Epidermal melanocyte (primary cell): ENCODE measurements around the gene PLCXD3.

Experiments
- DNase-seq: peaks from one replicate; pipeline ENCODE4 v3.0.0; 2011; ENCODE audit warnings: low spot score; ENCODE audit not compliant: insufficient read length

PLCXD3 gene

DNA sequence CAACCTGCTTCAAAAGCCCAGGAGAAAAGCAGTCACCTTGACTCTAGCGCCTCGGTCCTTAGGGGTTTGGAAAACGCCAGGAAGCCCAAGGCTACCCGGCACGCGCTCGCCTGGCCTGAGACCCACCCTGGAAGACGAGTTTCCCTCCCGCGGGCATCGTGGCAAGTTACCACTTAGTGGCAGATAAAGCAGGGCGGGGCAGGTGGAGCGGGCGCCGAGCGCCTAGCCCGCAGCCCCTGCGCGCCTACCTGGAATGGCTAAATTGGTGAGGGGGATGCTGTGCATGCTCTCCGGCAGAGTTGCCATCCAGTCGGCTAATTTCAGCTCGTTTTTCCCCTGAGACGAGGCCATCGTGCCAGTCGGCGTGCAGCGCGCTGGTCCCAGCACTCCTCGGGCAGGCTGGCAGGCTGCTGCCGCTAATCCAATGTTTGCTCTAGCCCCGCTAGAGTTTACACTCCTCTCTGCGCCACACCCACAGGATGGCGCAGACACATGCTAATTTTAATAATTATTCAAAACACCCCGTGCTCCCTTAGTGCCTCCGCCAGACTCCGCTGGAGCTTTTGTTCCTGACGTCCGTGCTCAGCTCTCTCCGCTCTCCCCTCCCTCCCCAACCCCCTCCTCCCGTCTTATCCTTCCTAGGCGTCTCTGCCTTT, at the start of gene PLCXD3:
TSS of gene PLCXD3 (minus strand) at position 426 of the 656 bp plus-strand sequence. CDS start at position 351, 75 bp downstream.
- no peak for DNase-seq

DNA sequence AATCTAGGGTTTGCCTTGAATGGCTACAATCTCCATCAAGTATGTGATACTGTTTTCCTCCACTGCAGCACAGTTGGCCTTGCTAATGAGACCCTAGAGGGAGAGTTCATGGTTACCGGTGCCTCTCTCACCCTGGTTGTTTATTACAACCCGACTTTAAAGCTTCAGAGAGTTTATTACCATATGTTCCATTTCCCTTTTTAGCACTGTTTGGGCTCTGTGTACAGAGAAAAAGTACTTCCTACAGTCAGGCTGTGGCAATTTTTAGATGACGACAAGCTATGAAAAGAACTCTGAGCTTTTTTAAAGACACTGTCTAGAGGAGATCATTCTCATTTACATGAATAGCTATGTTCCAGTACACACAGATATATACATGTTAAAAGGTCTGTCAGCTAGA, 48.8 kb upstream of the PLCXD3 start:
- DNase-seq: no peak

GRCh38 chr5:41558295-41558694, 47.9 kb upstream of the PLCXD3 start:
- no peak for DNase-seq

DNA sequence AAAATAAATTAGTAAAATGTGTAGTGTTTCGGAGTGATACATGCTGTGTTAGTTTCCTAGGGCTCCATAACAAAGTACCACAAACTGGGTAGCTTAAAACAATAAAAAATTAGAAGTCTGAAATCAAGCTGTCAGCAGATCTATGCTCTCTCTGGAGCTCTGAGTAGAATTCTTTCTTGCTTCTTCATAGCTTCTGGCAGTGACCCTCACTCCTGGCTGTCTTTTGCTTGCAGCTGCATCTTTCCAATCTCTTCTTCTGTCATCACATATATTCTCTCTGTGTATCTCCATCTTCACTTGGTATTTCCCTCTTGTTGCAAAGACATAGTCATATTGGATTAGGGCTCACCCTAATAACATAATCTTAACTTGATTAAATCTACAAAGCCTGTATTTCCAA, 37.6 kb upstream of the PLCXD3 start:
- DNase-seq: no peak

- DNase-seq: no peak
These were observed 31.8 kb upstream of the PLCXD3 start for GRCh38 chr5:41542183-41542582.

GRCh38 chr5:41539454-41539853, 29.1 kb upstream of the PLCXD3 start:
- DNase-seq: no peak

DNA sequence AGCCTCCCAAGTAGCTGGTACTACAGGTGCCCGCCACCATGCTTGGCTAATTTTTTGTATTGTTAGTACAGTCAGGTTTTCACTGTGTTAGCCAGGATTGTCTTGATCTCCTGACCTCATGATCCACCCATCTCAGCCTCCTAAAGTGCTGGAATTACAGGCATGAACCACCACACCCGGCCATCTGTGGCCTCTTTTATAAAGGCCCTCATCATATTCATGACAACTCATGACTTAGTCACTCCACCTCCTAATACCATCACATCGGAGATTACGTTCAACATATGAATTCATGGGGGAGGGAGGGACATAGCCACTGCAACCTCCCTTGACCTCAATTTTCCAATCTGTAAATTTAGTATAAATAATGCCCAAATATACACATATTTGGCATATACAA, 27.2 kb upstream of the PLCXD3 start:
- no peak for DNase-seq

- no peak for DNase-seq
These were observed 22.1 kb upstream of the PLCXD3 start for GRCh38 chr5:41532485-41532884.

DNA sequence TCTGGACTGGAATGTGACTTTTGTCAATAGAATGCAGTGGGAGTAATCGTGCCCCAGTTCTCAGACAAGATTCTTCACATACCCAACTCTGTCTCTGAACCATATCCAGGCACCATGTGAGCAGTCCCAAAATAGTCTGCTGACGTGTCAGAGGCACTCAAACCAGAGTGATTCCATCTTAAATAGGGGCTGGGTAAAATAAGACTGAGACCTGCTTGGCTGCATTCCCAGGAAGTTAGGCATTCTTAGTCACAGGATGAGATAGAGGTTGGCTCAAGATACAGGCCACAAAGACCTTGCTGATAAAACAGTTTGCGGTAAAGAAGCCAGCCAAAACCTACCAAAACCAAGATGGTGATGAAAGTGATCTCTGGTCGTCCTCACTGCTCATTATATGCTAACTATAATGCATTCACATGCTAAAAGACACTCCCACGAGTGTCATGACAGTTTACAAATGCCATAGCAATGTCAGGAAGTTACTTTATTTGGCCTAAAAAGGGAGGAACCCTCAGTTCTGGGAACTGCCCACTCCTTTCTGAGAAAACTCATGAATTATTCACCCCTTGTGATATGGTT, 16.9 kb upstream of the PLCXD3 start:
- no peak for DNase-seq

- DNase-seq: no peak
These were observed 16.3 kb upstream of the PLCXD3 start for GRCh38 chr5:41526699-41527098.

DNA sequence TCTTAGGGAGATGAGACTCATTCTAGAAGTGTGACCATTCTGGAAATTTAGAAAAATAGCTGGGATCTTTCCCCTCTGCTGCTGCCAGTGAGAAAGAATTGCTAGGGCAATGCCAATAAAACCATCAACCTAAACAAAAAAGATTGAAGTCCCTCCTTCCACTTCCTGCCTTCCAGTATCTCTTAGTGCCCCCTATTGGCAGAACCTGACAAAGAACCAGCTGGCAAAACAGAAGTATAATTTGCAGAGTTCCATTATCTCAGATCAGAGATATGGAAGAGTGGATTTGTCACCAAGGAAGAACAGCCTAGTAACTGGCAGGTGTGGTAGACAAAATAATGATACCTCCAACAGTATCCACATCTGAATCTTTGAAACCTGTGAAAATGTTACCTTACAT, 13.8 kb upstream of the PLCXD3 start:
- no peak for DNase-seq

- DNase-seq: no peak
These were observed 11.9 kb upstream of the PLCXD3 start for GRCh38 chr5:41522193-41522786.

DNA sequence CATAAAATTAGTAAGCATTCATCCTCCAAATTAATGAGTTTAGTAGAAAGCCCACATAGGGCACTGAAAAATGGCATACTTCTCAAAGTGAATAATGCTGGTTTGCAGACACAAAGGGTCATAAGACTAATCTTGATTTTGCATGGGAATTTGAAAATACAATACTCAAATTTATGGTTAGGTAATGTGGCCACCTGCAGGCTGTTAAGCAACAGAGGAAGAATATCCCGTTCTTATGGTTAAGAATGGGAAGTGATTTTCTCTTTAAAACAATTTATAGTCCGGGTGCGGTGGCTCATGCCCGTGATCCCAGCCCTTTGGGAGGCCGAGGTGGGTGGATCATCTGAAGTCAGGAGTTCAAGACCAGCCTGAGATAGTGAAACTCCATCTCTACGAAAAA, 9.4 kb upstream of the PLCXD3 start:
- DNase-seq: no peak

GRCh38 chr5:41517909-41518308, 7.5 kb upstream of the PLCXD3 start:
- DNase-seq: no peak

- DNase-seq: no peak
These were observed 840 bp upstream of the PLCXD3 start for GRCh38 chr5:41511241-41511640.

- no peak for DNase-seq
These were observed 814 bp downstream of the PLCXD3 start for GRCh38 chr5:41509399-41510175.

DNA sequence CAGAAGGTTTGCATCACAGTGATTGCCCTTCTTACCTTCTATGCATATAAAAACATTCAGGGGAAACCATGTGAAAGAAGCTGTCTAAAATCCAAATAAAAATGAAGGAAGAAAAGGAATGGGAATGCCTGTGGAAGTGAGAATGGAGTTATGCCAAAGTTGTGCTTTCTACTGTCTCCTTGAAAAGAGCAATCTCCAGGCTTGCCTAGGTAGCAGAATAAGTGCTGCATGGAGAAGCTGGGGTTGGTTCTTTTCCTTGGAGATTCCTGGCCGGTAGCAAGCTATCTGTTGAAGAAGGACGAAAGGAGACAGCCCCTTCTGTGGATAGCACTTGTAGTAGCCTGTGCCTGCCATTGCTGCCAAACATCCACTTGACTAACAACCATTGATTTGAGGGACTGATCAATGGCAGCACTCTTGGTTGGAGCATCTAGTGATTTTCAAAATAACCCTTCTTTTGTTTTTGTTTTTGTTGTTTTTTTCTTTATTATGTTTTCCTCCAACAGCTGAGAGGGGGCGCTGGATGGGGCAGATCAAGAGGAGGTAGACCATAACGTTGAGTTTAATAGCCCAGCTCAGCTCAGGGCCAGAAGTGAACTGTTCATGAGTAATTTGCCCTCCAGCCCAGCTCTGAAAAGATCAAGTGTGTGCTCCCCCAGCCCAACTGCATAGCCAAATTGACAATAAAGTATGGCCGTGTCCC, 1.6 kb downstream of the PLCXD3 start:
- no peak for DNase-seq

GRCh38 chr5:41508186-41508585, 2.2 kb downstream of the PLCXD3 start:
- no peak for DNase-seq

GRCh38 chr5:41507501-41507900, 2.9 kb downstream of the PLCXD3 start:
- DNase-seq: no peak

DNA sequence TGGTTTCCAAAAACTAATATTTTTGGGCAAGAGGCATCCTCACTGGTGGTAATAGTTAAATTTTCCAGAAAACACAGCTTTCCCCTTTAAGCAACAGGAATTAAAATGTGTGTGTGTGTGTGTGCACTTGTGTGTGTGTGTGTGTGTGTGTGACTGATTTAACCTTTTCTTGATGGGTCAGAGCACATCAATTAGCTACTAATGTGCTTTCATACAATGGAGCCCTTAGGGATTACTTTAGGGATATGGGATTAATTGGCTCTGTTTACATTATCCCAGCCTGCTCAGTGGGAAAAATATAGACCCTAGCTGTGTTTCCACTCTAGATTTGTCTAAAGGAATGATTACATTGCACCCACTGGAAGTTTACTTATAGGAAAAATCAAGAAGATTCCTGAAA, 6.5 kb downstream of the PLCXD3 start:
- DNase-seq: no peak

DNA sequence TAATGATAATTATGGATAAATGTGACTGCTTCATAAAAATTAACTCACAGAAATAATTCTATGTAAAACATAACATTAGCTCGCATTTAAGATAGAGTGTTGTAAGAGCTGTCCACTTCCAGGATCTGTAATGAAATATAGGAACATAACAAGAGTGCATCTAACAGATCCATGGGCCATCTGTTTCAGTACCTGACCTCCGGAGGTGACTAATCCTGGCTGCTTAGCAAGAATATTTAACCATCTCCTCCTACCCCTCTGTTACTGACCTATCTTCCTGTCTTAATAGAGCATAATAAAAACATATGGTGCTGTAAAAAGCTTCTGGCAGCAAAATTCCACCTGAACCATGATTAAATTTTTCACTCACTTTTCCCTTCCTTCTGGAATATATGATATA, 7.1 kb downstream of the PLCXD3 start:
- DNase-seq: no peak
